Measurements from ENCODE around the gene SLC39A13.

SLC39A13 gene

GRCh38 chr11:47407746-47408590 lies at the start of gene SLC39A13:
TSS of gene SLC39A13 (plus strand) at chr11:47408590. CDS start at chr11:47410095, 1,505 bp downstream.
- peak; percentile 97 to 99 for DNase-seq

GRCh38 chr11:47358731-47359051 lies 49.7 kb upstream of the SLC39A13 start:
- no peak for DNase-seq

GRCh38 chr11:47359162-47359561 lies 49.2 kb upstream of the SLC39A13 start:
- DNase-seq, result no peak

- peak in 1 of 2 donors; percentile 43 for DNase-seq
These were observed 48.8 kb upstream of the SLC39A13 start for GRCh38 chr11:47359586-47359985.

- DNase-seq, result no peak
These were observed 48.0 kb upstream of the SLC39A13 start for GRCh38 chr11:47360341-47360740.

GRCh38 chr11:47361419-47361818 lies 47.0 kb upstream of the SLC39A13 start:
- DNase-seq, result no peak

- no peak for DNase-seq
These were observed 42.3 kb upstream of the SLC39A13 start for GRCh38 chr11:47366020-47366490.

- no peak for DNase-seq
These were observed 38.7 kb upstream of the SLC39A13 start for GRCh38 chr11:47369676-47370075.

GRCh38 chr11:47372422-47372821 lies 36.0 kb upstream of the SLC39A13 start:
- no peak for DNase-seq

GRCh38 chr11:47373876-47374719 lies 34.3 kb upstream of the SLC39A13 start:
- peak; percentile 73 to 92 for DNase-seq

- no peak for DNase-seq
These were observed 33.7 kb upstream of the SLC39A13 start for GRCh38 chr11:47374720-47375019.

- peak in 1 of 2 donors; percentile 87 for DNase-seq
These were observed 33.4 kb upstream of the SLC39A13 start for GRCh38 chr11:47375020-47375419.

GRCh38 chr11:47375546-47376085 lies 32.8 kb upstream of the SLC39A13 start:
- DNase-seq, result no peak

GRCh38 chr11:47376107-47376524 lies 32.3 kb upstream of the SLC39A13 start:
- no peak for DNase-seq

- peak; percentile 91 to 95 for DNase-seq
These were observed 31.6 kb upstream of the SLC39A13 start for GRCh38 chr11:47376525-47377371.

- no peak for DNase-seq
These were observed 30.8 kb upstream of the SLC39A13 start for GRCh38 chr11:47377571-47378009.

GRCh38 chr11:47378010-47378835 lies 30.2 kb upstream of the SLC39A13 start, which contains the start of gene SPI1:
TSS of gene SPI1 (minus strand) at chr11:47378547. CDS start at chr11:47378353, 194 bp downstream.
- DNase-seq, result peak; percentile 93 to 97

- no peak for DNase-seq
These were observed 29.6 kb upstream of the SLC39A13 start for GRCh38 chr11:47378836-47379170.

- no peak for DNase-seq
These were observed 29.1 kb upstream of the SLC39A13 start for GRCh38 chr11:47379317-47379716.

GRCh38 chr11:47380078-47380477 lies 28.3 kb upstream of the SLC39A13 start:
- DNase-seq, result no peak

GRCh38 chr11:47383071-47383470 lies 25.3 kb upstream of the SLC39A13 start:
- DNase-seq, result peak; percentile 82 to 86

- DNase-seq, result no peak
These were observed 23.9 kb upstream of the SLC39A13 start for GRCh38 chr11:47384498-47384897.

Data from inflammatory macrophage treated with lipopolysaccharide for 1 hour (primary cell).